Posterior cingulate gyrus (tissue), 11 donors: ENCODE measurements around the gene DCDC2.
"Not testable (repeated sequence)": the region's sequence is repeated elsewhere in the genome, so short reads cannot be mapped to it uniquely, and the experiment has no call there.

ENCODE experiments used
- DNase-seq, 10 donors: peaks; one replicate each; pipeline versions ENCODE4 v3.0.0 to v3.0.0-alpha.2; 2020 to 2021; ENCODE audit warnings: mixed read lengths in 3 of 10
- intact Hi-C: fragments of 100-400 bp; cut with DNase I; formaldehyde crosslinking; loops from one replicate; pipeline ENCODE4 v1.15.1; 2023

The DCDC2 gene

DNA sequence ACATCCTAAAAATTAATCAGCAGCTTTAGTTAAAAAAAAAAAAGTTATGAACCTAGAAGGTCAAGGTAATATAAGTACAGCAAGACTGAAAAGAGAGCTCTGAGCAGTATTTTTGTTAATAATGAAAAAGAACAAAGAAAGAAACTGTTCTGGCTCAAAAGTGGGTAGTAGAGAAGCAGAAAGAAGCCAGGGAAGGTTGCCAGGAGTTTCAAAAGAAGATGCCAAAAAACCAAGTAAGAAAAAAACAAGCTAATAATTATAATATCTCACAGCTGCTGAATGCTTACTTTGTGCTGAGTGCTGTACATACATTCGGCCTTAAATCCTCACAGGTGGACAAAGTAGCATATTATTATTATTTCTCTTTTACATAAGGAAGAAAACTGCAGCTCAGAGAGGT lies 200.0 kb downstream of the DCDC2 start:
- intact Hi-C loops: no loop called here
- DNase-seq: no peak

DNA sequence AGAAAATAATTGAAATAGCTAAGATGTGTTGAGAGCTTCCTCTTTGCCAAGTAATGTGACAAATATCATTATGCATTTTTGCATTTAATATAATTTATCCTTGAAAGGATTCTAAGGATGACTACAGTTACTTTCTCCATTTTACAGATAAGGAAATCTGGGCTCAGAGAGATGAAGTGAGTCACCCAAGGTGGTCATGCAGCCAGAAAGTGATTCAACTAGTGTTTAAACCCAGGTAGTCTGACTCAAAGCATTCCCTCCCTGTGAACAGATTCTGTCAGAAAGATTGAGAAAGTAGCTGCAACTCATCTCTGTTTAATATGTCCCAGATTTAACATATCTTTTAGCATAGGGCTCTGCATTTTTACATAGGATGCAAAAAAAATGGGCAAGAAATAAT lies 203.7 kb downstream of the DCDC2 start:
- no peak for DNase-seq
- intact Hi-C loops: no loop called here

DNA sequence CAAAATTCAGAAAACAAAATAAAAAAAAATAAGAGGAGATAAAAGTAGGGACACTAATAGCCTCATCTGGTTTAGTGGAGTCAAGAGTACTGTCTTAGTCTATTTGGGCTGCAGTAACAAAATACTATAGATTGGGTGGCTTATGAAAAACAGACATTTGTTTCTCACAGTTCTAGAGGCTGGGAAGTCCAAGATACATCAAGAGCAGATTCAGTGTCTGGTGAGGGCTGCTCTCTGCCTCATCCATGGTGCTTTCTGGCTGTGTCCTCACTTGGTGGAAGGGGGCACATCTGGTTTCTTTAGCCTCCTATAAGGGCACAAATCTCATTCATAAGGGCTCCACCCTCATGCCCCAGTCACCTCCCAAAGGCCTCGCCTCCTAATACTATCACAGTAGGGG lies 205.8 kb downstream of the DCDC2 start:
- no peak for DNase-seq
- intact Hi-C loops: no loop called here

DNA sequence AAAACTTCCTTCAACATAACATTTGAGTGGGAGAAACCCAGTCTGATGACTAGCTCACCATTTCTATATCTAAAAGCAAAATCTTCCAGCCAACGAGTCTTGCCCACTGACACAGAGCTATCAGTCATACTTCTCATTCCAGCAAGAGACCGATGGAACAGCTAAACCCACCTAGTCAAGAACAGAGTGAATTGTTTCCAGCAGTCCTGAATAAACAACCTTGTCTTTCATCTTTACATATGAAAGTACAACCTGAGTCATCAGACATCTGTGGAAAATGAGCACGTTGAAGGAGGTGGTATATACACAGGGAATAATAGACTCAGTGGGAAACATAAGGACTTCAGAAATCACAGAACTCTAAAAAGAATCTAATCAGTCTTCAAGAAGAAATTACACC lies 208.0 kb downstream of the DCDC2 start:
- intact Hi-C loops: no loop called here
- no peak for DNase-seq

DNA sequence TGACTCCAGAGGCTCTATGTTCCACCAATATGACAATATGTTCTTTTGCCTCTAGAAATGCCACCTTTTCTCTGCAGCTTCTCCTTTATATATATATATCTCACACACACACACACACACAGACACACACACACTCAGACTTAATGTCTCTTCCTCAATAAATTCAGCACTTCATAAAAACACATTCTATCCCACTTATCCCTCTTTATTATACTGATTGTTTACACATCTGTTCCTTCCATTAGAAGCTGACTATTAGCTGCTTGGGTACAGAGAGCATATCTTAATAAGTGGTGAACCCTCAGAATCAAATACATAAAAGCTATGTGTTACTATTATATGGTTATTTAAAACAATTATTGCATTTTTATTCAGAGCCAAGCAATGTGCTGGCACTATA lies 208.6 kb downstream of the DCDC2 start:
- intact Hi-C loops: no loop called here
- no peak for DNase-seq

DNA sequence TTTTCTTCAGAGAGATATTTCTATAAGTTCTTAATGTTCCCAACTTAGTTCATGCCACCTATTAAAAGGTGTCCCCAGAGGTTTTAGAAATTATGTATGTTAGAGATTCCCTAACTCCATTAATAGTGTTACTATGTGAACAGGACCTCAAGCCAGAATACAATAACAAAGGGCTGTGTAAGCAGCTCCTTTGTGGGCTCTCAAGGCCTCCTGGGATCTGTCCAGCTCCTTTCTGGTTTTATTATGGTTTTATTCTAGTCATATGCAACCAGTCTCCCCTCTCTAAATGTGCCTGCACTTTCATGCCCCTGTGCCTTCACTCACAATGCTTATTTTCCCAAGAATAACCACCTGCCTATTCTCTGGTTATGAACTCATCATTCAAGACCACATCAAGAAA lies 209.2 kb downstream of the DCDC2 start:
- no peak for DNase-seq
- intact Hi-C loops: no loop called here

DNA sequence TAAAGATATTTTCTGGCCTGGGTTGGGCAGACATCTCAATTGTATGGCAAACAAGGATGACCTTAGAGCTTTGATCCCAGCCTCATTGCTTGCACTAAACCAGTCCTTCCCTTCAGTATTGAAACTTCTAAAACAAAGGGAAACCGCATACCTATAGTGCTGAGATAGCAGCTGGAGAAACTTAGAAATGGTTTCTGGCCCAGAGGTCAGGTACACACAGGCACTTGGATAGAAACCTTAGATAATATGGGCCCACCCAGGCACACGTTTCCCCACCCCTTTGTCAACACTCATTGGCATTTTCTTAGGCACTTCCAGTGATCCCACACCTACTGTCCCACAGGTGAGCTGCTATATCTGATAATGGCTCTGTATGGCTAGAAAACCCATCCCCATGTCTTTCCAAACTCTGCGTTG lies 209.7 kb downstream of the DCDC2 start:
- intact Hi-C loops: no loop called here
- DNase-seq: no peak

DNA sequence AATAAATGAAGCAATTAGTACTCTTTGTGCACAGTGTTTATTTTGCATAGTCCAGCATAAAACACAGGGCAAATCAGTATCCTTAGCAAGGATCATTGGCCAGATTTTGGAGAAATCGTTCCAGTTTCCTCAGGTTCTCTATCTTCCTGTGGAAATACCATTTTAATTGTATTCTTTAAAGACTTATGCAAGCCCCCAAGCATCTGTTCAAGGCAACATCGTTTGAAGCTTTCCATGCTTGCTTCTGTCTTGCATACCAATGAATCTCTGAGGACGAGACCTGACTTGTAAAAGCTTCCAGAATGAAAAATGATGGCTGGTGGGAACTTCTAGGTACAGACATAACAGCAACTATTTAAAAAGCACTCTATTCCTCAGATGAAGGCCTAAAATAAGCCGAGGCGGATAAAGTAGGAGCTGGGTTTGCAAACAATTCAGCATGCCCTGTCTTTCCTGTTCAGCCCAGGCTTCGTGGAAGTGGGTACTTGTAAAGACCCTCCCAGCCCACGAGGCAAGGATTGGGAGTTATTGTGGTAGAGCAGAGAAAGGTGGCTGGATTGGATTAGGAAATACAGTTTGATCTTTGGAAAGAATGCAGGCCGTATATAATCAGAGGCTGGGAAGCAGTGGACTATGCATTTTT lies 210.2 kb downstream of the DCDC2 start:
- intact Hi-C loops: no loop called here
- no peak for DNase-seq

DNA sequence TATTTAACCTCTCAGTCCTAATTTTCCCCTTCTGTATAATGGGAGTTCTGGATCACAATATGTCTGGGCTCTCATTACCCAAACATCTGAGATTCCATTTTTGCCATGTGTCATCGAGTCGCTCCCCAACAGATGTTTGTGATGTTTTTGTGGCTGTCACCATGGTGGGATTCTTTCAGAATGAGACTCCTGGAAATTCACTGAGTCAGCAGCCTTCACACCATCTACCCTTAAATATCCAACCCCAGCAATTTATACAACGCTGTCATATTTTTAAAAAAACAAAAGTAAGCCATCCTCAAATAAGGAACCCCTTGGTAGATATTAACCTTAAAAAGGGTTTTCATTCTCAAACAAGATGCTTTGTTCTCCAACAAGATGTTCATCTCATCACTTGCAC lies 211.0 kb downstream of the DCDC2 start:
- intact Hi-C loops: no loop called here
- DNase-seq: no peak

DNA sequence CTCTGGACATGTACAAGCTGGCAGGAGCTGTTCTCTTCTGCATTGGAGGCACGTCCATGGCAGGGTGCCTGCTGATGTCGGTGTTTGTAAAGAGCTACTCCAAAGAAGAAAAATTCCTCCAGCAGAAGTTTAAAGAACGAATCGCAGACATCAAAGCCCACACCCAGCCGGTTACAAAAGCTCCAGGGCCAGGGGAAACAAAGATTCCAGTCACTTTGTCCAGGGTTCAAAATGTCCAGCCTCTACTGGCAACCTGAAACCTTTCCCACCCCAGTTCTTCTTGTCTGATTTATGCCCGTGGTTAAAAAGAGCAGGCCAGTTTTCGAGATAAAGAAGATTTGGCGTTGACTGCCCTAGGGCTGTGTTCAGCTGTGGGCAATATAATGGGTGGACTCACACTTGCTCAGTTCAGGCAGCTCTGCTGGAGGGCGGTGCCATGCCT lies 212.1 kb downstream of the DCDC2 start:
- intact Hi-C loops: no loop called here
- DNase-seq: peak in 2 of 10 donors; percentile 37 to 72

DNA sequence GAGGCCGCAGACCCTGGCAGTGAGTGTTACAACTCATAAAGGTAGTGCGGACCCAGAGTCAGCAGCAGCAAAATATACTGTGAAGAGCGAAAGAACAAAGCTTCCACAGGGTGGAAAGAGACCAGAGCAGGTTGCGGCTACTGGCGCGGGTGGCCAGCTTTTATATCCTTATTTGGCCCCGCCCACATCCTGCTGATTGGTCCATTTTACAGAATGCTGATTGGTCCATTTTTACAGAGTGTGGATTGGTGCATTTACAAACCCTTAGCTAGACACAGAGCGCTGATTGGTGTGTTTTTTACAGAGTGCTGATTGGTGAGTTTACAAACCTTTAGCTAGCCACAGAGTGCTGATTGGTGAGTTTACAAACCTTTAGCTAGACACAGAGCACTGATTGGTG lies 215.1 kb downstream of the DCDC2 start:
- intact Hi-C loops, DNase-seq: not testable (repeated sequence)

DNA sequence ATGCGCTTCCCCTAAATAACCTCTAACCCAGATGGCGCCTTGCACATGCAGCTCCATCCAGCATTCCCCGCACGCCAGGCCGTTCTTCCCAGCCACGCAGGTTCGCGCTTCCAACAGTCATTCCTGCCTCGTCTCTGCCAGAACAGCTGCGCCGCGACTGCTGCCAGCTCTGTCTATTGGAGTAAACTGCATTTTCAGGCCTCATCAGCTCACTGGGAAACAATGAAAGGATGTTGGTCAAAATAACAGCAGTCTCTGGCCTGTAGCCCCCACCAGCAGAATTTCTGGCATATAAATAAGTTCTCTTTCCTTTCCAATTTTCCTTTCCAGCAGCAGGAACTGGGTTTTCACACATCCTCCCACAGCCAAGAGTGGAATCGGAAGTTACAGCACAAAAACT lies 217.3 kb downstream of the DCDC2 start:
- DNase-seq: peak; percentile 34 to 96 (median 76)
- intact Hi-C loops: no loop called here

DNA sequence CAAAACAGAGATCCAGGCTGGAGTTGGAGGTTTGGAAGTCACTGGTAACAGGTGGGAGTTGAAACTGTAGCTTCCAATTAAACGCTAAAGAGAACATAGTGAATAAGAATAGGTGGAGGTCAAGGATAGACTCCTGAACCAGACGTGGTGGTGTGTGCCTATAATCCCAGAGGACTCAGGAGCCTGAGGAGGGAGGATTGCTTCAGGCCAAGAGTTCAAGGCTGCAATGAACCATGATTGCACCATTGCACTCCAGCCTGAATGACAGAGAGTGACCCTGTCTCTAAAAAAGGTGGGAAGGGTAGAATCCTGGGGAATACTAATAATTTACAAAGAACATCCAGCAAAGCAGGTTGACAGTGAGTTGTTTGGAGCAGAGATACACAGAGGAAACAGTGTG lies 218.2 kb downstream of the DCDC2 start:
- intact Hi-C loops: no loop called here
- DNase-seq: no peak

DNA sequence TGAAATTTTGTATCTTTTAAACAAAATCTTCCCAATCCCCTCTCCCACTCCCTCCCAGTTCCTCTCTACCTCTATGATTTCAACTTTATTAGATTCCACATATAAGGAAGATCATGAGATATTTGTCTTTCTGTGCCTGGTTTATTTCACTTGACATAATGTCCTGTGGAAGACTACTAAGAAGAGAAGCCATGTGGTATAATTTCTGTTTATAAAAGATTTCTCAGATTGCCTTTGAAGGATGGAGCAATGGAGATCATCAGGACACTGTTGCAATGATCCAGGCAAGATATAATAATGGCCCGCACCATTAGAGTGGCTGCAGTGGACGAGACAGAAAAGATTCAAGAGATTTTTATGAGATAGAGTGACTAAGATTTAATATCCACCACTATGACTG lies 218.8 kb downstream of the DCDC2 start:
- intact Hi-C loops: no loop called here
- no peak for DNase-seq

DNA sequence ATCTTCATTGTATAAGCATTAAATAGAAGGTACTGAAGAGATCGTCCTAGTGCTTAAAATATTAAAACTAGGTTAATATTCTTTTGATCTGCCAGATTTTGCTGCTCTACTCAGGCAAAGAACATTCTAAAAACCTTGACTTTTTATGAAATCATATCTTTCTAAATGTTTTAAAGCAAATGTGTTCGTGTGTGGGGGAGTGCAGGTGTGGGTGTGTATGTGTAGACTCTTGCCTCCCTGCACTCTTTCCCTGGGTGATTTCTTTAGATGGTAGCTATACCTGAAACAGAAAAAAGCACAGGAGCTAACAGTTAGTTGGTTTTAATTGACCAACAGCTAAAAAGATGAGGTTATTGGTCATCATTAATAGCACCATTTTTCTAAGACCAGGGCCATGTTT lies 226.1 kb downstream of the DCDC2 start:
- intact Hi-C loops: no loop called here
- DNase-seq: no peak

DNA sequence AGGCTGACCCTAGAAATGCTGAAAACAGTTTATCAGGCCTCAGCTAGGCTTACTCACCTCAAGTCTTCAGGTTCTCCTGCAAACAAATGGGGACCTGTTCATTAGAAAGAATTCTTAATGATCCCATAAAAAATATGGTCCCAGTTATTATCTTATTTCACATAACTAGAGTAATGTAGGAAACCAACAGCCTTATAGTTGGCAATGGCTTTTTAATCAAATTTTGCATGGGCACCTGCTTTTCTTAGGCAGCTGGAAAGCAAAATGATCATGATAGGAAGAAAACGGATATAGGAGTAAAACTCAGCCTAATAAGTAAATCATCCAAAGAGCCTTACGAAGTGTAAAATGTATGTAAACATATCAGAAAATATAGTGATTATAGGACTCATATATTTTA lies 230.5 kb downstream of the DCDC2 start:
- intact Hi-C loops: no loop called here
- no peak for DNase-seq

DNA sequence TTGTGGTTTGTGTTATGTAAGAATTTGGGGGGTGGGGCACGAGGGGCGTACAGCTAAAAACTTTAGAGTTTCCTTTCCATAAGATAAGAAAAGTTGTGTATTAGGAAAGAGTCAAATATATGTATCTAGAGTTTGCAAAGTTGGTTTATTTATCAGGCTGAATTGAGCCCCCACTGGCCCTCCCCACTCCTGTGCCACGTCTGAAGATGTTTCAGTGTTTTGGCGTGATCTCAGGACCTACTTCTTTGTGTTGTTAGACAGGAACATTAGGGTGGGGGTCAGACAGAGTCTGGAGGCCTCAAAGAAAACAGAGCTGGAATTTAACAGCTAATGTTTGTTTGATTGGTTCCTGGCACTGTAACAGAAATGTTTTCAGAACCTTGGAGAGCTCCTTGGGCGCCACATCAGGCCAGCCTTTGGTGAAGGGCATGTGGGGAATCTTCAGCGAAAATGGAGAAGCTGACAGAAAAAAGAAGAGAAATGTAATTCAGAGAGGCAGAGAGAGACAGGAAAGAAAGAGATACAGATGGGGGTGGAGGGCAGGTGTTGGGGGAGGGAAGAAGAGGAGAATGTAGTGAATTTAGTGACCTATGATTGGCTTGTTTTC lies 231.2 kb downstream of the DCDC2 start:
- intact Hi-C loops: no loop called here

DNA sequence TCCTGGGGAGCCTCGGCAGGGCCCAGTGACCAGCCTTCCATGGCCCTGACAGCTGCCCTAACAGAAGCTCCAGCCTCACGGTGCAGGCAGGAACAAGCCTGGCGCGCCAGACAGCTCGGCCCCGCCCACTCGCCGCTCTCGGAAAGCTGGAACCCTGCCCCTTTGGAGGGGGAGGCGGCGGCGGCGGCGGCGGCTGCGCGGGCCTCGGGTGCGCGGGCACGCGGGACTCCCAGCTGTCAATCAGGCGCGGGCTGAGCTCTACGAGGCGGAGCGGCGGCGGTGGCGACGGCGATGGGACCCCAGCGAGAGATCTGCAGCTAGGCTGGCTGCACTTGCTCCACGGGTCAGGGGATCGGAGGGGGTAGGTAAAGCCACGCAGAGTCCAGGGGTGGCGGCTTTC lies 231.9 kb downstream of the DCDC2 start, which contains the start of gene NRSN1:
Gene NRSN1 (plus strand): TSS at position 236 of the 400 bp plus-strand sequence. CDS start 8,113 bp downstream, outside the sequence.
- intact Hi-C loops: no loop called here
- DNase-seq: peak; percentile 23 to 95 (median 67)

More for the DNA sequence above, 231.2 kb downstream of the DCDC2 start:
- peak in 3 of 10 donors; percentile 24 to 44 (median 35) for DNase-seq

DNA sequence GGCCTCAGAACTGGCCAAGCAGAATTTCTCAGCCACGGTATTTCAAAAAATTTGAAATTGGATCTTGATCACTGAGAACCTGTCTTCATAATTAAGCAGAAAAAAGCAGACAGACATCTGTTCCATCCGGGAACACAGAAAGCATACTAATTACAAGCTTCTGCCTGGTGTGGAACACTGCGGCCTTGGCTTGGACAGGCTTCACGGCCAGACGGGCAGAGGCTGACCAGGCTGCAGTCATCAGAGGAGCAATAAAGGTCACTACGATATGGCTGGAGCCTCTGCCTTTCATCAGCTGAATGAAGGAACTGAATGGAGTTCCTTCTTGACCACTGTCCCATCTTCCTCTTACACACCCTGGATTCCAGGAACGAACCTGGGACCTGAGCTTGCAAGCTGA lies 235.7 kb downstream of the DCDC2 start:
- peak in 2 of 10 donors; percentile 12 to 81 for DNase-seq
- intact Hi-C loops: no loop called here
